Pulmonary artery endothelial cell (primary cell): Measurements from ENCODE around the gene UBAP1L. TPM values are rescaled to one million over a fixed set of nuclear protein-coding genes. Genes with fewer than 3 reads are reported as not detected.
"Not testable (repeated sequence)": the region's sequence is repeated elsewhere in the genome, so short reads cannot be mapped to it uniquely, and the experiment has no call there.

ENCODE experiments used
- DNase-seq: peaks from one replicate; pipeline ENCODE4 v3.0.0-alpha.2; 2011; ENCODE audit warnings: low read depth, low spot score
- total RNA-seq: library from RNA; depleted of rRNA; stranded (reverse); fragments of >200 nt; gene quantifications from 2 replicates; pipeline ENCODE4 v1.2.3, GENCODE V29; 2014

The UBAP1L gene
- total RNA-seq, 1 donor from 2014 or later, result 0.40 TPM

DNA sequence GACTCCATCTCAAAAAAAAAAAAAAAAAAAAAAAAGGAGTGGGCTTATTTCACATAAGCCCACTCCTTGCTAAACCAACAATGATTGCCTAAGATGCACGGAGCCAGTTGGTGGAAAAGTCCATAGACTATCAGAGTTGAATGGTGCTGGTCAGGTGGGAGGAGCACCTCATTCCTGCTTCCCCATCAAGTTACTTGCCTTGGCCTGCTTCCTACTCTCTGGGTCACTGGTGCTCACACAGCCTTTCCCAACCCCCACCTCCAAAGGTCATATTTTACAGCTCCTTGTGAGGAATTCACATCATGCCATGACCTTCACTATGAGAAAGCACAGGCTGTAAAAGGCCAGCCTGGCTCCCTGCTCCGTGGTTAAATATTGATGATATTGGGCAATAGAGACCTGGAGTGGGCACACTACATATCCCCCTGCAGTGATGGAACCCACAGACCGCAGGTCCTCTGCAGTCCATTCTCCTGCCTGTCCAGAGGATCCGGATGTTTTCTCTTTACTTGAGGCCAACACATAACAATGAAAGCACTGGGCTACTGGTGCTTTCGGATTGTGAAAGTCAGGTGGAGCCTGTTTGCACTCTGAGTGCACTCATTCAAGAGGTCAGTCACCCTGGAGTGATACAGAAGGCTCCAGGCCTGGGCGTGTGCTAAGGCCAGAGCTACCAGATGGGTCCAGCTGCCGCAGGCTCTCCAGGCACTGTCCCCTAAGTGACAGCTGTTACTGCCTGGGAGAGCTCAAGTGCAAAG is 70.1 kb downstream of the UBAP1L start, which contains the start of gene SLC51B:
Gene SLC51B, plus strand, starts transcription at position 664 of the 758 bp plus-strand sequence. CDS start 4,618 bp downstream, outside the sequence.
- no peak for DNase-seq

DNA sequence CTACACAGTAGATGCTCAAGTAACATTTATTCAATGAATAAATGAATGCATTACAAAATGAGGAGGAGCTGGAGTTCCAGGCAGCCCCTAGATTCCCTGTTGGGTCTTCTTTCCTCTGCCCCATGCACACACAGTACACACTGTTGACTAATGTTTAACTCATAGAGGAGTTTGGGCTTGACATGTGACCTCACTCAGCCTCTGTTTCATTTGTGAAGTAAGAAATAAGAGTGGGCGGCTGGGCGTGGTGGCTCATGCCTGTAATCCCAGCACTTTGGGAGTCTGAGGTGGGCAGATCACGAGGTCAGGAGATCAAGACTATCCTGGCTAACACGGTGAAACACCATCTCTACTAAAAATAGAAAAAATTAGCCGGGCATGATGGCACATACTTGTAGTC is 70.8 kb downstream of the UBAP1L start:
- not testable (repeated sequence) for DNase-seq

DNA sequence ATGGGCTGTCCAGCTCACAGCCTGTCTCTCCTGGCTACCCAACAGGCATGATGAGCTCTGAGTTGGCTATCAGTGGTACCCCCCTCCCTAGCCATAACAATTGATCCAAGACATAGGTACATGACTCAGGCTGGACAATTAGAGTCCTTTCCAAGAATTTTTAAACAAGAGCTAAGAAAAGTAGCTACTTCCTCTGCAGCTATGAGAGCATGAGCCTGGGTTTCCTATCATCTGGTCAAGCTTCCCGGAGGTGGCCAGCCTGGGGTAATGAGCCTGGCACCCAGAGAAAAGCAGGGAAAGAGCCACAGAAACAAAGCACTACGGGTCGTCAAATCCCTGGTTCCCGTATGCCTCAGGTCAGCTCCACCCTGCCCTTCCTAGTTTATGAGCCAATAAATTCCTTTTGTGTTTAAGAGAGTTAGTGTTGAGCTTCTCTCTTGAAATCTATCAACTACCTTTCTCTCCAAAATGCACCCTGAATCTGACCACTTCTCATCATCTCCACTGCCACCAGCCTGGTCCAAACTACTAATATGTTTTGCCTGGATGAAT is 72.1 kb downstream of the UBAP1L start:
- no peak for DNase-seq

Other genes starting within 250 kb of the UBAP1L start
- gene ANKDD1A, start 203.3 kb downstream of the UBAP1L start, total RNA-seq, result 2.1 and 4.7 TPM in 2 replicates
- 66.3 and 78.7 TPM in 2 replicates for gene SPG21, start 125.3 kb downstream of the UBAP1L start, total RNA-seq
- 14.6 and 16.1 TPM in 2 replicates for gene MTFMT, start 85.6 kb downstream of the UBAP1L start, total RNA-seq
- gene SLC51B, start 69.8 kb downstream of the UBAP1L start, total RNA-seq, result not detected in 2 replicates
- gene RASL12, start 47.2 kb downstream of the UBAP1L start, total RNA-seq, result not detected in 2 replicates
- gene KBTBD13, start 38.5 kb downstream of the UBAP1L start, total RNA-seq, result not detected in 2 replicates
- gene PDCD7, start 18.6 kb upstream of the UBAP1L start, total RNA-seq, result 16.6 and 17.3 TPM in 2 replicates
- gene CLPX, start 70.1 kb upstream of the UBAP1L start, total RNA-seq, result 45.5 and 48.4 TPM in 2 replicates
- gene CILP, start 96.3 kb upstream of the UBAP1L start, total RNA-seq, result not detected in 2 replicates
- gene PARP16, start 171.7 kb upstream of the UBAP1L start, total RNA-seq, result 1.8 and 2.1 TPM in 2 replicates
- not detected in 2 replicates for gene RNU5A-1, start 180.9 kb upstream of the UBAP1L start, total RNA-seq
- gene RNU5B-1, start 189.5 kb upstream of the UBAP1L start, total RNA-seq, result not detected in 2 replicates